Stimulated activated CD8-positive, alpha-beta memory T cell treated with anti-CD3 and anti-CD28 coated beads, Interleukin-15, amount 100 ng/mL, for 48 hours (primary cell): ENCODE results near the gene HIVEP1.

Experiments
- DNase-seq, 2 donors: peaks; one replicate each; pipeline ENCODE4 v3.0.0-alpha.2; 2020; ENCODE audit warnings: low read depth in 2 of 2

The HIVEP1 gene

GRCh38 chr6:11994875-11995461, 17.1 kb upstream of the HIVEP1 start:
- no peak for DNase-seq

GRCh38 chr6:11996751-11997150, 15.4 kb upstream of the HIVEP1 start:
- DNase-seq = no peak

GRCh38 chr6:11999246-11999645, 12.9 kb upstream of the HIVEP1 start:
- no peak for DNase-seq

- no peak for DNase-seq
These were observed 11.9 kb upstream of the HIVEP1 start for GRCh38 chr6:12000174-12000573.

GRCh38 chr6:12001004-12001705, 11.0 kb upstream of the HIVEP1 start:
- DNase-seq = no peak

- DNase-seq = no peak
These were observed 10.2 kb upstream of the HIVEP1 start for GRCh38 chr6:12001706-12002435.

GRCh38 chr6:12007473-12007872, 4.6 kb upstream of the HIVEP1 start:
- DNase-seq = no peak

GRCh38 chr6:12007887-12008286, 4.2 kb upstream of the HIVEP1 start:
- DNase-seq = no peak

- DNase-seq = peak; percentile 73 to 79
These were observed 3.5 kb upstream of the HIVEP1 start for GRCh38 chr6:12008366-12009179.

GRCh38 chr6:12009180-12009685, 2.9 kb upstream of the HIVEP1 start:
- no peak for DNase-seq

GRCh38 chr6:12009876-12010634, 2.1 kb upstream of the HIVEP1 start:
- no peak for DNase-seq

- no peak for DNase-seq
These were observed 1.4 kb upstream of the HIVEP1 start for GRCh38 chr6:12010635-12011275.

- peak; percentile 97 for DNase-seq
These were observed 655 bp upstream of the HIVEP1 start for GRCh38 chr6:12011276-12012037.

- peak; percentile 61 to 70 for DNase-seq
These were observed 620 bp downstream of the HIVEP1 start for GRCh38 chr6:12012558-12013306.

- DNase-seq = no peak
These were observed 1.2 kb downstream of the HIVEP1 start for GRCh38 chr6:12013307-12013719.

- no peak for DNase-seq
These were observed 2.1 kb downstream of the HIVEP1 start for GRCh38 chr6:12014027-12014872.

- no peak for DNase-seq
These were observed 2.7 kb downstream of the HIVEP1 start for GRCh38 chr6:12014873-12015149.

- no peak for DNase-seq
These were observed 5.2 kb downstream of the HIVEP1 start for GRCh38 chr6:12017263-12017662.
